IMR-90 (cell line): Measurements from ENCODE around the gene PSMG4. TPM values are rescaled to one million over a fixed set of nuclear protein-coding genes. Genes with fewer than 3 reads are reported as not detected.

Source experiments
- ATAC-seq: fragments of 200-7000 bp; cut with Tn5 transposase; 2 replicates; pipeline ENCODE4 v1.9.1; 2020; ENCODE audit warnings: low read depth, mild to moderate bottlenecking, moderate library complexity
- BruUV-seq: library from RNA; stranded (reverse); fragments of 400-500 nt; replicated peaks from 2 replicates; lab custom pipeline; 2021; lab: Mats Ljungman, UMichigan
- CTCF ChIA-PET: fragments of 300-600 bp; formaldehyde crosslinking; extraction: SDS; loops from one replicate; lab custom pipeline; 2021; ENCODE audit warnings: antibody characterized with exemption; lab: Yijun Ruan, JAX
- POLR2A ChIA-PET: fragments of 300-600 bp; sonication (Branson Sonifier 250); formaldehyde crosslinking; loops from one replicate; lab custom pipeline; 2022; ENCODE audit warnings: antibody characterized with exemption; ENCODE audit not compliant: unreplicated experiment; lab: Charles Lee
- DNase-seq: peaks from one replicate; pipeline ENCODE4 v3.0.0; 2013
- H2AFZ ChIP-seq: replicated peaks from 2 replicates; pipeline ENCODE3; 2013; ENCODE audit warnings: low read length, mild to moderate bottlenecking; ENCODE audit not compliant: poor library complexity
- H2AK5ac ChIP-seq: 2 replicates; pipeline ENCODE4 v1.6.1; 2013; ENCODE audit warnings: low read depth, low read length, inconsistent platforms
- H2AK9ac ChIP-seq: replicated peaks from 2 replicates; pipeline ENCODE3; 2013; ENCODE audit warnings: mild to moderate bottlenecking, low read depth, low read length, moderate library complexity; ENCODE audit not compliant: poor library complexity
- H2BK120ac ChIP-seq: 2 replicates; pipeline ENCODE4 v1.6.1; 2013; ENCODE audit warnings: low read depth, low read length, inconsistent platforms
- H2BK15ac ChIP-seq: 3 replicates; pipeline ENCODE4 v1.6.1; 2013; ENCODE audit warnings: low read depth, low read length, inconsistent platforms
- H2BK20ac ChIP-seq: 2 replicates; pipeline ENCODE4 v1.6.1; 2013; ENCODE audit warnings: low read depth, mild to moderate bottlenecking, inconsistent platforms, low read length, moderate library complexity
- H2BK5ac ChIP-seq: 2 replicates; pipeline ENCODE4 v1.6.1; 2013; ENCODE audit warnings: mild to moderate bottlenecking, low read depth, low read length, inconsistent platforms; ENCODE audit not compliant: poor library complexity, severe bottlenecking
- H3K14ac ChIP-seq: replicated peaks from 2 replicates; pipeline ENCODE4 v1.6.1; 2013; ENCODE audit warnings: low read depth, low read length, inconsistent platforms
- H3K18ac ChIP-seq: 2 replicates; pipeline ENCODE4 v1.6.1; 2013; ENCODE audit warnings: low read depth, low read length, control low read depth
- H3K23ac ChIP-seq: 2 replicates; pipeline ENCODE4 v1.6.1; 2013; ENCODE audit warnings: low read depth, low read length, inconsistent platforms
- H3K27ac ChIP-seq: 2 replicates; pipeline ENCODE4 v1.5.1; 2013; ENCODE audit warnings: mild to moderate bottlenecking, control low read depth, low read length; ENCODE audit not compliant: insufficient read depth
- H3K27me3 ChIP-seq: 2 replicates; pipeline ENCODE4 v1.6.1; 2013; ENCODE audit warnings: low read length; ENCODE audit not compliant: control insufficient read depth, insufficient read depth
- H3K36me3 ChIP-seq: 2 replicates; pipeline ENCODE4 v1.6.1; 2013; ENCODE audit warnings: low read length, mixed read lengths; ENCODE audit not compliant: control insufficient read depth, insufficient read depth
- H3K4ac ChIP-seq: 2 replicates; pipeline ENCODE4 v1.6.1; 2013; ENCODE audit warnings: low read depth, low read length, inconsistent platforms
- H3K4me1 ChIP-seq: 2 replicates; pipeline ENCODE4 v1.6.1; 2013; ENCODE audit warnings: low read length, mixed read lengths; ENCODE audit not compliant: control insufficient read depth, insufficient read depth
- H3K4me2 ChIP-seq: 2 replicates; pipeline ENCODE4 v1.6.1; 2013; ENCODE audit warnings: low read depth, mild to moderate bottlenecking, control low read depth, low read length, moderate library complexity
- H3K4me3 ChIP-seq: 2 replicates; pipeline ENCODE4 v1.5.1; 2013; ENCODE audit warnings: low read depth, mild to moderate bottlenecking, control low read depth, low read length, moderate library complexity; ENCODE audit not compliant: insufficient read depth
- H3K56ac ChIP-seq: 2 replicates; pipeline ENCODE4 v1.6.1; 2013; ENCODE audit warnings: low read length, inconsistent platforms; ENCODE audit not compliant: insufficient read depth; ENCODE audit errors: extremely low read depth
- H3K79me1 ChIP-seq, 2 experiments: 2 replicates each; pipeline ENCODE4 v1.6.1; 2013; ENCODE audit warnings: low read length in 2 of 2, inconsistent platforms in 1 of 2, low read depth in 1 of 2
- H3K9ac ChIP-seq: 2 replicates; pipeline ENCODE4 v1.6.1; 2013; ENCODE audit warnings: low read depth, low read length, control low read depth
- H3K9me1 ChIP-seq: 2 replicates; pipeline ENCODE4 v1.6.1; 2013; ENCODE audit warnings: low read length, inconsistent platforms; ENCODE audit not compliant: insufficient read depth
- H3K9me3 ChIP-seq: 2 replicates; pipeline ENCODE4 v1.6.1; 2013; ENCODE audit warnings: low read length; ENCODE audit not compliant: control insufficient read depth, insufficient read depth
- H4K20me1 ChIP-seq: 2 replicates; pipeline ENCODE4 v1.6.1; 2013; ENCODE audit warnings: low read length, inconsistent platforms; ENCODE audit not compliant: insufficient read depth
- H4K5ac ChIP-seq: 2 replicates; pipeline ENCODE4 v1.6.1; 2013; ENCODE audit warnings: mild to moderate bottlenecking, low read depth, low read length, control low read depth
- H4K8ac ChIP-seq, 2 experiments: 2 replicates each; pipeline ENCODE4 v1.6.1; 2013; ENCODE audit warnings: low read depth in 2 of 2, low read length in 2 of 2, control low read depth in 1 of 2, inconsistent platforms in 1 of 2
- H4K91ac ChIP-seq: 2 replicates; pipeline ENCODE4 v1.6.1; 2013; ENCODE audit warnings: low read depth, low read length, inconsistent platforms; ENCODE audit not compliant: insufficient read depth
- CEBPB ChIP-seq: IDR thresholded peaks from 2 replicates; pipeline ENCODE4 v1.6.1; 2012; ENCODE audit warnings: low read depth, low read length, improper control_type of control experiment
- CHD1 ChIP-seq: IDR thresholded peaks from 2 replicates; pipeline ENCODE4 v1.6.1; 2012; ENCODE audit warnings: low read depth, low read length, improper control_type of control experiment
- FOS ChIP-seq: fragments of 150-350 bp; IDR thresholded peaks from 2 replicates; pipeline ENCODE4 v1.6.1; 2016; ENCODE audit warnings: low read depth, low read length
- MAZ ChIP-seq: IDR thresholded peaks from 2 replicates; pipeline ENCODE4 v1.6.1; 2012; ENCODE audit warnings: low read depth, mild to moderate bottlenecking, low read length, improper control_type of control experiment, moderate library complexity, borderline replicate concordance
- NFE2L2 ChIP-seq: fragments of 150-350 bp; IDR thresholded peaks from 2 replicates; pipeline ENCODE4 v1.6.1; 2016; ENCODE audit warnings: low read depth, mild to moderate bottlenecking, low read length
- POLR2A ChIP-seq: IDR thresholded peaks from 2 replicates; pipeline ENCODE4 v1.6.1; 2012; ENCODE audit warnings: mild to moderate bottlenecking, low read depth, low read length
- SMC3 ChIP-seq: fragments of 150-350 bp; IDR thresholded peaks from 2 replicates; pipeline ENCODE4 v1.6.1; 2016; ENCODE audit warnings: low read depth, mild to moderate bottlenecking, antibody characterized with exemption, low read length, moderate library complexity
- WGBS, 2 experiments: methylation state at CpG; one replicate each; pipeline versions ENCODE4 v1.1.5 to v1.1.7; 2013; ENCODE audit warnings: missing lambda C conversion rate in 2 of 2; ENCODE audit not compliant: insufficient read length in 1 of 2; ENCODE audit errors: extremely low coverage in 2 of 2; 5-methylcytosine and 5-hydroxymethylcytosine counted together
- dilution Hi-C: fragments of 300-500 bp; cut with HindIII; formaldehyde crosslinking; loops from one replicate; pipeline ENCODE4 v1.14.3; 2018; ENCODE audit warnings: low sequenced_read_pairs; ENCODE audit not compliant: unreplicated experiment
- in situ Hi-C: fragments of 300-500 bp; cut with MboI; formaldehyde crosslinking; loops from 3 replicates; pipeline ENCODE4 v1.14.3; 2019; ENCODE audit warnings: low sequenced_read_pairs, inconsistent platforms, mixed read lengths
- intact Hi-C: fragments of 100-400 bp; cut with micrococcal nuclease; formaldehyde crosslinking; loops from 2 replicates; pipeline ENCODE4 v1.10.0; 2022
- polyA plus RNA-seq, 3 experiments: library from polyadenylated mRNA; depleted of rRNA; stranded (reverse); fragments of >200 nt; gene quantifications; 2 replicates each; pipeline ENCODE4 v1.2.3, GENCODE V29; 2012; ENCODE audit warnings: low replicate concordance in 1 of 3
- total RNA-seq: library from RNA; depleted of rRNA; stranded (reverse); fragments of >200 nt; gene quantifications from 2 replicates; pipeline ENCODE4 v1.2.3, GENCODE V29; 2012

PSMG4 gene
- total and polyA plus RNA-seq, 2 of the 4 experiments (the other 2 are of a cell fraction) = 5.6 to 13.4 TPM

- Histone ChIP-seq H2AFZ (no peak overlapping the region), H3K18ac (no peak overlapping the region), H3K27ac (no peak overlapping the region), H2AK9ac (no peak overlapping the region), H2AK5ac (no peak overlapping the region), H3K27me3 (no peaks in the 10 kb centered on the region), H3K56ac (no peak overlapping the region), H3K23ac (no peak overlapping the region), H3K4me3 (no peak overlapping the region), H3K4me1 (peaks cover 5% of the 10 kb centered on the region), H3K79me1 (peaks cover 0 to 2% of the 10 kb centered on the region in 2 experiments; a peak in 1 of 4 replicates), H3K14ac (no peak overlapping the region), H3K36me3 (peaks cover 14% of the 10 kb centered on the region), H3K9me3 (no peaks in the 10 kb centered on the region), H3K9me1 (no peaks in the 10 kb centered on the region), H3K4ac (no peak overlapping the region), H4K8ac (no peak overlapping the region), H3K9ac (no peak overlapping the region), H4K20me1 (peaks cover 12% of the 10 kb centered on the region; the same call in 1 of the 2 replicates), H3K4me2 (no peak overlapping the region), H4K91ac (no peak overlapping the region), H2BK15ac (no peak overlapping the region), H2BK20ac (no peak overlapping the region), H4K5ac (no peak overlapping the region), H2BK5ac (no peak overlapping the region), H2BK120ac (no peak overlapping the region)
- POLR2A ChIA-PET = no interaction called here
- DNase-seq = no peak
- no peak for ATAC-seq
- WGBS, 2 experiments = 87% methylated on average over 10 of the region's 20 CpGs; no CpG with 5 or more reads in 1 of the 2 experiments
- intact Hi-C loops (loop anchor here (5.0 kb wide), 1 partner anchor 716 kb away; no protein-coding TSS in a partner anchor), dilution Hi-C loops (no loop called here), in situ Hi-C loops (no loop called here)
- TF ChIP-seq FOS = no peak
- no peak for TF ChIP-seq NFE2L2
- TF ChIP-seq SMC3 = no peak
- no peak for TF ChIP-seq CEBPB
- no peak for TF ChIP-seq CHD1
- TF ChIP-seq POLR2A = no peak
- no peak for TF ChIP-seq MAZ
- BruUV-seq = no TSS peak
- CTCF ChIA-PET = interaction anchor here (0.9 kb wide), 1 partner anchor 15 kb away, joined by 3 read pairs; no protein-coding TSS in a partner anchor
Measured at GRCh38 chr6:3276174-3277167, 17.7 kb downstream of the PSMG4 start.
